Spleen (tissue), 11 donors: ENCODE results near the gene FBXL17. TPM values are rescaled to one million over a fixed set of nuclear protein-coding genes. Genes with fewer than 3 reads are reported as not detected.

ENCODE experiments used
- DNase-seq: peaks from one replicate; pipeline ENCODE4 v3.0.0-alpha.2; 2020
- H3K27ac ChIP-seq, 8 donors: fragments of 200-600 bp; sonication (generic) in 7 of 8; 1 replicate in 4 of 8; 2 replicates in 4 of 8; pipeline versions ENCODE4 v1.5.0 to v1.8.0; 2016 to 2021; ENCODE audit warnings: inconsistent platforms in 4 of 8, mild to moderate bottlenecking in 4 of 8, moderate library complexity in 1 of 8
- H3K27me3 ChIP-seq, 7 donors: fragments of 200-600 bp; sonication (generic) in 6 of 7; replicated peaks in 1 of 7; 1 replicate in 4 of 7; 2 replicates in 3 of 7; pipeline versions ENCODE4 v1.5.0 to v1.8.0; 2016 to 2021; ENCODE audit warnings: inconsistent platforms in 3 of 7, mild to moderate bottlenecking in 1 of 7
- H3K36me3 ChIP-seq, 6 donors: fragments of 200-600 bp; sonication (generic) in 5 of 6; 1 replicate in 4 of 6; 2 replicates in 2 of 6; pipeline versions ENCODE4 v1.5.0 to v1.8.0; 2016 to 2021; ENCODE audit warnings: inconsistent platforms in 2 of 6
- H3K4me1 ChIP-seq, 6 donors: fragments of 200-600 bp; sonication (generic) in 5 of 6; 1 replicate in 3 of 6; 2 replicates in 3 of 6; pipeline versions ENCODE4 v1.5.0 to v1.8.0; 2016 to 2021; ENCODE audit warnings: inconsistent platforms in 3 of 6
- H3K4me3 ChIP-seq, 8 donors: fragments of 200-600 bp; sonication (generic) in 7 of 8; 1 replicate in 4 of 8; 2 replicates in 4 of 8; pipeline versions ENCODE4 v1.5.0 to v1.8.0; 2016 to 2021; ENCODE audit warnings: inconsistent platforms in 4 of 8, mild to moderate bottlenecking in 4 of 8, moderate library complexity in 2 of 8
- H3K9me3 ChIP-seq, 8 donors: fragments of 200-600 bp; sonication (generic) in 7 of 8; 1 replicate in 4 of 8; 2 replicates in 4 of 8; pipeline versions ENCODE4 v1.5.0 to v1.8.0; 2016 to 2021; ENCODE audit warnings: inconsistent platforms in 4 of 8
- CTCF ChIP-seq, 11 experiments: fragments of 200-600 bp in 7 of 11; fragments of 450-650 bp in 4 of 11; sonication (generic) in 4 of 11; IDR thresholded peaks in 8 of 11; conservative IDR thresholded peaks in 3 of 11; 1 replicate in 7 of 11; 2 replicates in 4 of 11; pipeline versions ENCODE4 v1.4.0 to v1.8.0; 2016 to 2021; ENCODE audit warnings: antibody characterized with exemption in 11 of 11, inconsistent platforms in 4 of 11, mild to moderate bottlenecking in 1 of 11
- POLR2A ChIP-seq, 3 donors: fragments of 450-650 bp; IDR thresholded peaks; one replicate each; pipeline ENCODE4 v1.5.1; 2017; ENCODE audit warnings: antibody characterized with exemption in 3 of 3, mild to moderate bottlenecking in 1 of 3
- POLR2AphosphoS5 ChIP-seq, 3 donors: sonication (generic); formaldehyde crosslinking; IDR thresholded peaks; one replicate each; pipeline ENCODE4 v1.5.1; 2017; ENCODE audit warnings: antibody characterized with exemption in 3 of 3
- WGBS, 5 donors: extraction: QIAGEN DNeasy Blood & Tissue Kit in 3 of 5; methylation state at CpG; one replicate each; pipeline versions ENCODE4 v1.1.5 to v1.1.7; 2013 to 2018; 5-methylcytosine and 5-hydroxymethylcytosine counted together
- intact Hi-C: fragments of 100-400 bp; cut with DNase I; formaldehyde crosslinking; loops from one replicate; pipeline ENCODE4 v1.15.0; 2023; ENCODE audit warnings: low total_unique reads
- polyA plus RNA-seq, 3 donors: library from polyadenylated mRNA; stranded (reverse); fragments of 200-250 nt; gene quantifications; one replicate each; pipeline ENCODE4 v1.2.1, GENCODE V29; 2013
- total RNA-seq, 7 donors: library from RNA; depleted of rRNA in 3 of 7; stranded (reverse); fragments of >200 nt in 3 of 7; fragmentation: NEBNext Ultra II Directional in 4 of 7; extraction: Animal tissue kit (Norgen Biotek cat#: 25700) in 4 of 7; gene quantifications; one replicate each; pipeline versions ENCODE4 v1.1.0 to v1.2.1, GENCODE V29; 2016 to 2021
- donor health status: healthy with polysubstance abuse.
- donor health status: DM: no; HTN: no; CAD: no; lungs with moderate emphysema.
- donor health status: DM: no; HTN: no; CAD: no.
- donor health status: Bipolar disorder and iron deficiency.
- donor health status: healthy.
- donor health status: DM: no; HTN: no; CAD: no.
- donor health status: DM: yes; HTN: yes; CAD: no.

Gene FBXL17
- total and polyA plus RNA-seq, 10 donors: 5.1 to 39.9 (median 21.8) TPM

GRCh38 chr5:107975568-107975967 is 406.3 kb downstream of the FBXL17 start:
- Histone ChIP-seq H3K9me3 (no peaks in the 10 kb centered on the region), H3K27ac (no peak overlapping the region), H3K4me3 (no peak overlapping the region), H3K4me1 (peaks cover 0 to 5% (median 0%) of the 10 kb centered on the region in 6 donors), H3K27me3 (no peaks in the 10 kb centered on the region), H3K36me3 (no peaks in the 10 kb centered on the region)
- TF ChIP-seq POLR2A (IDR thresholded peaks at IDR 0.05) (no peak), POLR2AphosphoS5 (IDR thresholded peaks at IDR 0.05) (no peak), CTCF (IDR thresholded peaks at IDR 0.05 in 8 of 11, conservative IDR thresholded peaks at IDR 0.05 in 3 of 11) (no peak)
- 84 to 97% (median 91%) methylated on average over 3 of the region's 3 CpGs for WGBS, 5 donors
- intact Hi-C loops: no loop called here
- no peak for DNase-seq

- Histone ChIP-seq H3K9me3 (no peaks in the 10 kb centered on the region), H3K27ac (no peak overlapping the region), H3K27me3 (no peaks in the 10 kb centered on the region), H3K4me3 (no peak overlapping the region), H3K4me1 (no peaks in the 10 kb centered on the region), H3K36me3 (no peaks in the 10 kb centered on the region)
- no peak for DNase-seq
- no peak for TF ChIP-seq POLR2AphosphoS5 (IDR thresholded peaks at IDR 0.05)
- no peak for TF ChIP-seq CTCF (IDR thresholded peaks at IDR 0.05 in 8 of 11, conservative IDR thresholded peaks at IDR 0.05 in 3 of 11)
- TF ChIP-seq POLR2A (IDR thresholded peaks at IDR 0.05): no peak
- WGBS, 5 donors: 95 to 100% (median 100%) methylated on average over 1 of the region's 1 CpG
- intact Hi-C loops: no loop called here
These were observed 410.1 kb downstream of the FBXL17 start for GRCh38 chr5:107971846-107972245.

GRCh38 chr5:107969847-107970246 is 412.1 kb downstream of the FBXL17 start:
- no peak for DNase-seq

GRCh38 chr5:107968998-107969397 is 412.9 kb downstream of the FBXL17 start:
- no peak for DNase-seq
- no peaks in the 10 kb centered on the region for H3K4me1 ChIP-seq
- no peaks in the 10 kb centered on the region for H3K36me3 ChIP-seq
- WGBS, 5 donors: 85 to 92% (median 89%) methylated on average over 4 of the region's 4 CpGs
- H3K9me3 ChIP-seq: no peaks in the 10 kb centered on the region
- no peaks in the 10 kb centered on the region for H3K27me3 ChIP-seq
- H3K4me3 ChIP-seq: no peak overlapping the region
- intact Hi-C loops: no loop called here
- TF ChIP-seq POLR2A (IDR thresholded peaks at IDR 0.05) (no peak), POLR2AphosphoS5 (IDR thresholded peaks at IDR 0.05) (no peak), CTCF (IDR thresholded peaks at IDR 0.05 in 8 of 11, conservative IDR thresholded peaks at IDR 0.05 in 3 of 11) (no peak)
- H3K27ac ChIP-seq: no peak overlapping the region

More at GRCh38 chr5:107969847-107970246, 412.1 kb downstream of the FBXL17 start:
- no peak overlapping the region for H3K4me3 ChIP-seq
- intact Hi-C loops: no loop called here
- TF ChIP-seq CTCF (IDR thresholded peaks at IDR 0.05 in 8 of 11, conservative IDR thresholded peaks at IDR 0.05 in 3 of 11) (no peak), POLR2AphosphoS5 (IDR thresholded peaks at IDR 0.05) (no peak), POLR2A (IDR thresholded peaks at IDR 0.05) (no peak)
- H3K27me3 ChIP-seq: no peaks in the 10 kb centered on the region
- no peaks in the 10 kb centered on the region for H3K4me1 ChIP-seq
- H3K9me3 ChIP-seq: no peaks in the 10 kb centered on the region
- H3K27ac ChIP-seq: no peak overlapping the region
- no peaks in the 10 kb centered on the region for H3K36me3 ChIP-seq
